ENCODE measurements around the gene CD53.
"Not testable (repeated sequence)": the region's sequence is repeated elsewhere in the genome, so short reads cannot be mapped to it uniquely, and the experiment has no call there.

The CD53 gene

GRCh38 chr1:110916669-110917306, 43.8 kb downstream of the CD53 start:
- DNase-seq (ENCODE audit: low read depth), result no peak

GRCh38 chr1:110918016-110918415, 45.1 kb downstream of the CD53 start:
- DNase-seq (ENCODE audit: low read depth), result no peak

GRCh38 chr1:110921953-110922352, 49.0 kb downstream of the CD53 start:
- DNase-seq (ENCODE audit: low read depth), result no peak

DNA sequence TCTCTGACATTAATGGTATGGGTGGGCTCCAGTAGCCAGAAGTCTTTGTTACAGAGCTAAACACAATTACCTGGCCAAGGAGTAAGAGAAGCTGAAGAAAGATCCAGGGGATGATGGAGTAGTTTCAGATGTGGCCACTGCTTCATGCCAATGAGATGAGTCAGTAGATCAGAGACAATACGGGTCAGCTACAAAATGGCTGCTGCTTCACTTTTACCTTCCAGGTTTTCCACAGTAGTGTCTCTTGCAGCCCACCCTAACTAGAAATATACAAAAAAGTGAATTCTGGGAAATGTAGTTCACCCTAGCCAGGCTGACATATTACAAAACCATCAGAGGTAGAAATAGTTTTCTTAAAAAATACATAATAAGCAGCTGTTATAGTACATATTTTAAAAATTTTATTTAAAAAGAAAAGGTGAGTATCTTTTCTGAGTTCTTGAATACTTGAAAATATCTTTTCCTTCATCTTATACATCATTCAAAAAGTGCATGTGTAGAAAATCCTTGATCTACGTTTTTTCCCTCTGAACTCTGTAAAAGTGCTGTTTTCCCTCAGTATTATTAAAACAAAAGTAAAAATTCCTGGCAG, 54.6 kb downstream of the CD53 start:
- no peak for DNase-seq (ENCODE audit: low read depth)

GRCh38 chr1:110928191-110928590, 55.2 kb downstream of the CD53 start:
- DNase-seq (ENCODE audit: low read depth), result no peak

DNA sequence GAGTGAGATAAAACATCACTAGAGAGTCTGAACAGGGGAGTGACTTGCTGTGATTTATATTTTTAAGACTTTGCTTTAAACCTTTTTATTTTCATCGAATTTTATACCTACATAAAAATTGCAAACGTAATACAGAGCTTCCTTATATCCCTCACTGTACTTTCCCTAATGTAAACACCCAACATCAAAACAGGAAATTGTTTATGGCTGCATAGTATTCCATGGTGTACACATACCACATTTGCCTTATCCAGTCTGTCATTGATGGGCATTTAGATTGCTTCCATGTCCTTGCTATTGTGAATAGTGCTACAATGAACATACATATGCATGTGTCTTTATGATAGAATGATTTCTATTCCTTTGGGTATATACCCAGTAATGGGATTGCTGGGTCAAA, 56.0 kb downstream of the CD53 start:
- DNase-seq (ENCODE audit: low read depth), result no peak

GRCh38 chr1:110931097-110931496, 58.1 kb downstream of the CD53 start:
- DNase-seq (ENCODE audit: low read depth), result not testable (repeated sequence)

- no peak for DNase-seq (ENCODE audit: low read depth)
Measured at GRCh38 chr1:110936567-110936966, 63.6 kb downstream of the CD53 start.

GRCh38 chr1:110944806-110945205, 71.9 kb downstream of the CD53 start:
- no peak for DNase-seq (ENCODE audit: low read depth)

DNA sequence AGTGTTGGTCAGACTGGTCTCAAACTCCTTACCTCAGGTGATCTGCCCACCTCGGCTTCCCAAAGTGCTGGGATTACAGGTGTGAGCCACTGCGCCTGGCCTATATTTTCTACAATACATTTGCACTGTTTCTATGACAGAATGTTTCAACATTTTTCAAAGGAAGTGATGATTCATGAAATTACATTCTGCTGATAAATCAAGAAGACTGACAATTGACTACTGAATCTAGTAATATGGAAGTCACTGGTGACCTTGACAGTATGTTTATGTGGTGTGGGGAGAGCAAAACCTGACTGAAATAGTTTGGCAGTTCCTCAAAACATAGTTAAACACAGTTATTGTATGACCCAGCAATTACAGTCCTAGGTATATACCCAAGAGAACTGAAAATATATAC, 72.7 kb downstream of the CD53 start:
- no peak for DNase-seq (ENCODE audit: low read depth)

DNA sequence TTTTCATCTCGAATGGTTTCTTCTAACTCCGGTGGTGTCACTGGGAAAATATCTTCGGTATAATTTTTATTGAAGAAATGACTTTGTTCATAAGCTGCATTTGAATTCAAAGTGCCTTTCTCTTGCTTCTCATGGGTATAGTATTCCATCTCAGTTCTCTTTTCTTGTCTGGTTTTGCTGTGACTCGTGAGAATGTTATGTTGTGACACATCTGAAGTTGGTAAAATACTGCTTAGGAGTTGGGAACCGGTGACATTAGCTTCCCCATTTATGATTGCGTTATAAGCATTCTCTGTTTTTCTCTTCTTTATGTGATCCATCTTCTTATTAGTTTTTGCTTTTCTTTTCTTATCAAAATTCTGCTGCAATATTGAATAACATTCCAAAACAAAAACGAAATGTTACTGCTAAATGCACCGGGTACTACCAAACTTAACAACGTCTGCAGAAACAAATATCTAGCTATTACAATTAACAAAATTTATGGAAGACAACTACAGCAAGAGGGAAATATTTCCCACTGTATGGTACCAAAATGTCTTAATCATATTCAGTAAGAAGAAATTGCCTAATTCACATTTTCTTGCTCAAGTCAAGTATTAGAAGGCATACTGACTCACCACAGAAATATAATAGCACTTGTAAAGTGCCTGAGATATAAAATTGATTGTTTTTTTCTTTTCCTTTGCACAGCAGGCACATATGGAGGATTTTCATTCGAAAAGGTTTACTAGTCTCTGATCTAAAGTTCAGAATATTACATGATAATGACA, 75.3 kb downstream of the CD53 start:
- peak; percentile 23 for DNase-seq (ENCODE audit: low read depth)

All from fibroblast of gingiva (primary cell).